ENCODE measurements around the gene ACTMAP.

GRCh38 chr19:40778706-40779284, 28.5 kb upstream of the ACTMAP start:
- TF ChIP-seq, protein P1, sequence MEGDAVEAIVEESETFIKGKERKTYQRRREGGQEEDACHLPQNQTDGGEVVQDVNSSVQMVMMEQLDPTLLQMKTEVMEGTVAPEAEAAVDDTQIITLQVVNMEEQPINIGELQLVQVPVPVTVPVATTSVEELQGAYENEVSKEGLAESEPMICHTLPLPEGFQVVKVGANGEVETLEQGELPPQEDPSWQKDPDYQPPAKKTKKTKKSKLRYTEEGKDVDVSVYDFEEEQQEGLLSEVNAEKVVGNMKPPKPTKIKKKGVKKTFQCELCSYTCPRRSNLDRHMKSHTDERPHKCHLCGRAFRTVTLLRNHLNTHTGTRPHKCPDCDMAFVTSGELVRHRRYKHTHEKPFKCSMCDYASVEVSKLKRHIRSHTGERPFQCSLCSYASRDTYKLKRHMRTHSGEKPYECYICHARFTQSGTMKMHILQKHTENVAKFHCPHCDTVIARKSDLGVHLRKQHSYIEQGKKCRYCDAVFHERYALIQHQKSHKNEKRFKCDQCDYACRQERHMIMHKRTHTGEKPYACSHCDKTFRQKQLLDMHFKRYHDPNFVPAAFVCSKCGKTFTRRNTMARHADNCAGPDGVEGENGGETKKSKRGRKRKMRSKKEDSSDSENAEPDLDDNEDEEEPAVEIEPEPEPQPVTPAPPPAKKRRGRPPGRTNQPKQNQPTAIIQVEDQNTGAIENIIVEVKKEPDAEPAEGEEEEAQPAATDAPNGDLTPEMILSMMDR (IDR thresholded peaks at IDR 0.05): no peak
- TF ChIP-seq POLR2A (IDR thresholded peaks at IDR 0.05) (no peak), EP300 (IDR thresholded peaks at IDR 0.05) (no peak)
